ENCODE measurements around the gene LGALS8.

LGALS8 gene

DNA sequence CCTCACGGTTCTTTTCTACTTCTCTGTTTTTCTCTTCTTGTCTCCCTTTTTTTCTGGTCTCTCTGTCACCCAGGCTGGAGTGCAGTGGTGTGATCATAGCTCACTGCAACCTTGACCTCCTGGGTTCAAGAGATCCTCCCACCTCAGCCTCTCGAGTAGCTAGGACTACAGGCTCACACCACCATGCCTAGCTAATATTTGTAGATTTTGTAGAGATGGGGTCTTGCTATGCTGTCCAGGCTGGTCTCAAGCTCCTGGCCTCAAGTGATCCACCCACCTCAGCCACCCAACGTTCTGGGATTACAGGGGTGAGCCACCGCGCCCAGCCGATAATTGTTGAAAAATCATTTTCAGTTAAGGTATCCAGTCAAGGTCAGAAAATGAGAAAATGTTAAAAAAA, 25.9 kb upstream of the LGALS8 start:
- Histone ChIP-seq H3K14ac (ENCODE audit: low read length) (no peak overlapping the region), H3K4me2 (ENCODE audit: insufficient read depth, low read length, poor library complexity, severe bottlenecking) (no peak overlapping the region), H3K27ac (replicated peaks; ENCODE audit: low read length) (no peak overlapping the region), H3K9me3 (replicated peaks in 1 of 2; ENCODE audit: control insufficient read depth in 2 of 2, insufficient read depth in 1 of 2, low read depth in 1 of 2, low read length in 2 of 2) (no peaks in the 10 kb centered on the region), H2BK5ac (ENCODE audit: low read length) (no peak overlapping the region), H2AK5ac (ENCODE audit: low read depth, low read length) (no peak overlapping the region), H3K18ac (ENCODE audit: low read length) (no peak overlapping the region), H3K27me3 (ENCODE audit: control insufficient read depth in 3 of 3, insufficient read depth in 3 of 3, low read depth in 1 of 3, low read length in 3 of 3) (no peaks in the 10 kb centered on the region), H3K4me1 (ENCODE audit: control insufficient read depth in 2 of 2, insufficient read depth in 1 of 2, low read depth in 1 of 2, low read length in 2 of 2) (peaks cover 0 to 6% of the 10 kb centered on the region in 2 donors), H4K8ac (ENCODE audit: low read depth, low read length) (no peak overlapping the region), H3K4me3 (ENCODE audit: low read length in 2 of 2) (no peak overlapping the region), H3K36me3 (replicated peaks in 1 of 2; ENCODE audit: control insufficient read depth in 2 of 2, insufficient read depth in 2 of 2, low read length in 2 of 2) (no peaks in the 10 kb centered on the region), H4K91ac (ENCODE audit: low read depth, low read length, poor library complexity) (no peak overlapping the region), H3K4ac (ENCODE audit: low read length) (no peak overlapping the region), H2BK15ac (ENCODE audit: low read length) (no peak overlapping the region), H3K23ac (ENCODE audit: low read depth, low read length, poor library complexity) (no peak overlapping the region), H2BK120ac (ENCODE audit: low read depth, low read length) (no peak overlapping the region), H3K9ac (ENCODE audit: low read depth, low read length, poor library complexity) (no peak overlapping the region), H2AFZ (ENCODE audit: low read length) (no peak overlapping the region), H3K79me1 (ENCODE audit: low read depth, low read length) (no peaks in the 10 kb centered on the region), H2BK12ac (ENCODE audit: low read length) (no peak overlapping the region)
- no peak for DNase-seq (ENCODE audit: low spot score)
- WGBS, 2 donors (ENCODE audit: extremely low coverage in 2 of 2, insufficient read length in 2 of 2, insufficient replicate concordance in 1 of 2) = no CpG with 5 or more reads among the region's 6 CpGs

DNA sequence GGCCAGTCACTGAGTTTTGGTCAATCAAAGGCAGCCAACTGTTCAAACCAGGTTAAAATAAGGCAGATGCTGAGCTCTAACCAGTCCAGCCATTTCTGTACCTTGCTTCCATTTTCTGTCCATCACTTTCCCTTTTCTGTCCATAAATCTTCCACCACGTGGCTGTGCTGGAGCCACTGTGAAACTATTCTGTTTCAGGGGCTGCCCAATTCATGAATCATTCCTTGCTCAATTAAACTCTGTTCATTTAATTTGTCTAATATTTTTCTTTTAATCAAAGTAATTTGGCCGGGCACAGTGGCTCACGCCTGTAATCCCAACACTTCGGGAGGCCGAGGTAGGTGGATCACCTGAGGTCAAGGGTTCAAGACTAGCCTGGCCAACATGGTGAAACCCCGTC, 22.7 kb upstream of the LGALS8 start:
- no peak for DNase-seq (ENCODE audit: low spot score)
- H3K4me1 ChIP-seq (ENCODE audit: control insufficient read depth in 2 of 2, insufficient read depth in 1 of 2, low read depth in 1 of 2, low read length in 2 of 2) = no peaks in the 10 kb centered on the region

DNA sequence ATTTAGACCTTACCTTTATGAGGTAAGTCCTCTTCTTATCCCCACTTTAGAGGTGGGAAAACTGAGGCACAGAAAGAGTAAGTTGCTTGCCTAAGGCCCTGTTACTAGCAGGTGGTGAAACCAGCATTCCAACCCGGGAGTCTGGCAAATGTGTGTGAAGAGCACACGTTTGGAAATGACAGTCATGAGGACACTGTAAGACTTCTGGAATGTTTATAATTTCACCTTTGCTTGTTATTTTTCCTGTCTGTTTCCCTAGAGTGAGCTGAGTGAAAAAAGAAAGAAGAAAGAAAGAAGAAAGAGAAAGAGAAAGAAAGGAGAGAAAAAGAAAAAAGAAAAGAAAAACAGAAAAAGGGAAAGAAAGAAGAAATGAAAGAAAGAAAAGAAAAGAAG, 21.2 kb upstream of the LGALS8 start:
- Histone ChIP-seq H3K4me2 (ENCODE audit: insufficient read depth, low read length, poor library complexity, severe bottlenecking) (no peak overlapping the region), H4K8ac (ENCODE audit: low read depth, low read length) (no peak overlapping the region)

More for the DNA sequence above, 22.7 kb upstream of the LGALS8 start:
- Histone ChIP-seq H3K27ac (replicated peaks; ENCODE audit: low read length) (no peak overlapping the region), H2BK120ac (ENCODE audit: low read depth, low read length) (no peak overlapping the region), H4K8ac (ENCODE audit: low read depth, low read length) (no peak overlapping the region), H2AK5ac (ENCODE audit: low read depth, low read length) (no peak overlapping the region), H3K27me3 (ENCODE audit: control insufficient read depth in 3 of 3, insufficient read depth in 3 of 3, low read depth in 1 of 3, low read length in 3 of 3) (no peaks in the 10 kb centered on the region), H3K4me2 (ENCODE audit: insufficient read depth, low read length, poor library complexity, severe bottlenecking) (no peak overlapping the region), H3K4ac (ENCODE audit: low read length) (no peak overlapping the region), H2BK15ac (ENCODE audit: low read length) (no peak overlapping the region), H2AFZ (ENCODE audit: low read length) (no peak overlapping the region), H4K91ac (ENCODE audit: low read depth, low read length, poor library complexity) (no peak overlapping the region), H3K79me1 (ENCODE audit: low read depth, low read length) (no peaks in the 10 kb centered on the region), H3K23ac (ENCODE audit: low read depth, low read length, poor library complexity) (no peak overlapping the region), H3K36me3 (replicated peaks in 1 of 2; ENCODE audit: control insufficient read depth in 2 of 2, insufficient read depth in 2 of 2, low read length in 2 of 2) (no peaks in the 10 kb centered on the region), H3K18ac (ENCODE audit: low read length) (no peak overlapping the region), H2BK12ac (ENCODE audit: low read length) (no peak overlapping the region), H3K14ac (ENCODE audit: low read length) (no peak overlapping the region), H2BK5ac (ENCODE audit: low read length) (no peak overlapping the region), H3K9me3 (replicated peaks in 1 of 2; ENCODE audit: control insufficient read depth in 2 of 2, insufficient read depth in 1 of 2, low read depth in 1 of 2, low read length in 2 of 2) (no peaks in the 10 kb centered on the region), H3K9ac (ENCODE audit: low read depth, low read length, poor library complexity) (no peak overlapping the region), H3K4me3 (ENCODE audit: low read length in 2 of 2) (no peak overlapping the region)
- no CpG with 5 or more reads among the region's 6 CpGs for WGBS, 2 donors (ENCODE audit: extremely low coverage in 2 of 2, insufficient read length in 2 of 2, insufficient replicate concordance in 1 of 2)

DNA sequence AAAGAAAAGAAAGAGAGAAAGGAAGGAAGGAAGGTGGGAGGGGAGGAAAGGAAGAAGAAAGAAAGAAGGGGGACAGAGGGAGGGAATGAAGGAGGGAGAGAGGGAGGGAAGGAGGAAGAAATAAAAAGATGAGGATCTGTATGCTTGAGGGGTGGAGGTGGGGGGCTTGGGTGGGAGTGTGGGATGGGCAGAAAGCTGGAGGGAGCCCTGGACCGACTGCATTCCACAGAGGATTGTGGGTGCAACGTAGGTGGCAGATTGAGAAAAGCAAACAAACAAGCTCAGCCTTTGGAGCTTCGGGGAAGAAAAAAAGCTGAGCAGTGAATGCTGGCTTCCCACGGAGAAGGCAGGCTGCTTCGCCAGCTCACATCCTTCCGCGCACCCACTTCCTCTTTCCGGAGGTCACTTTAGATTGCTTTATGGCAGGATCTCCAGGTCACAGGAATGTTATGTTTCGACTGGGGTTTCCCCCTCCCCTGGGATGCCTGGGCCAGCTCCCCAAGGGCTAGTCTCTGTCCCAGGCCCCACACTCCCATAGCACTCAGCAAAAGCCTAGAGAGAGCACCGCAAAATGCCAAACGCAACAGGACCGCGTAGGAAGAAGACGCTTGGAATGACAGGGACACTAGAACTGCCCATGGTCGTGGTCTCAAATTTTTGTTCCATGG, 20.7 kb upstream of the LGALS8 start:
- H3K4me1 ChIP-seq (ENCODE audit: control insufficient read depth in 2 of 2, insufficient read depth in 1 of 2, low read depth in 1 of 2, low read length in 2 of 2) = no peaks in the 10 kb centered on the region
- H2AK5ac ChIP-seq (ENCODE audit: low read depth, low read length) = no peak overlapping the region
- H4K8ac ChIP-seq (ENCODE audit: low read depth, low read length) = no peak overlapping the region
- H2BK12ac ChIP-seq (ENCODE audit: low read length) = no peak overlapping the region
- peak overlapping the region; percentile 31 for H3K18ac ChIP-seq (ENCODE audit: low read length)
- peak overlapping the region; percentile 66 for H3K4me2 ChIP-seq (ENCODE audit: insufficient read depth, low read length, poor library complexity, severe bottlenecking)
- WGBS, 2 donors (ENCODE audit: extremely low coverage in 2 of 2, insufficient read length in 2 of 2, insufficient replicate concordance in 1 of 2) = no CpG with 5 or more reads among the region's 15 CpGs
- no peak overlapping the region for H3K9ac ChIP-seq (ENCODE audit: low read depth, low read length, poor library complexity)
- no peaks in the 10 kb centered on the region for H3K79me1 ChIP-seq (ENCODE audit: low read depth, low read length)
- no peak overlapping the region for H3K4ac ChIP-seq (ENCODE audit: low read length)
- no peaks in the 10 kb centered on the region for H3K27me3 ChIP-seq (ENCODE audit: control insufficient read depth in 3 of 3, insufficient read depth in 3 of 3, low read depth in 1 of 3, low read length in 3 of 3)
- H2BK15ac ChIP-seq (ENCODE audit: low read length) = no peak overlapping the region
- H3K27ac ChIP-seq (replicated peaks; ENCODE audit: low read length) = peak overlapping the region; percentile 60
- no peak overlapping the region for H2BK5ac ChIP-seq (ENCODE audit: low read length)
- H2AFZ ChIP-seq (ENCODE audit: low read length) = peak overlapping the region; percentile 85
- no peak overlapping the region for H2BK120ac ChIP-seq (ENCODE audit: low read depth, low read length)
- no peaks in the 10 kb centered on the region for H3K36me3 ChIP-seq (replicated peaks in 1 of 2; ENCODE audit: control insufficient read depth in 2 of 2, insufficient read depth in 2 of 2, low read length in 2 of 2)
- no peak overlapping the region for H4K91ac ChIP-seq (ENCODE audit: low read depth, low read length, poor library complexity)
- no peak overlapping the region for H3K23ac ChIP-seq (ENCODE audit: low read depth, low read length, poor library complexity)
- peak overlapping the region in 1 of 2 donors; percentile 23 for H3K4me3 ChIP-seq (ENCODE audit: low read length in 2 of 2)
- DNase-seq (ENCODE audit: low spot score) = peak; percentile 57
- H3K14ac ChIP-seq (ENCODE audit: low read length) = no peak overlapping the region
- H3K9me3 ChIP-seq (replicated peaks in 1 of 2; ENCODE audit: control insufficient read depth in 2 of 2, insufficient read depth in 1 of 2, low read depth in 1 of 2, low read length in 2 of 2) = no peaks in the 10 kb centered on the region

More for the DNA sequence above, 21.2 kb upstream of the LGALS8 start:
- no peak overlapping the region for H2AK5ac ChIP-seq (ENCODE audit: low read depth, low read length)
- H3K4me3 ChIP-seq (ENCODE audit: low read length in 2 of 2) = no peak overlapping the region
- H2BK120ac ChIP-seq (ENCODE audit: low read depth, low read length) = no peak overlapping the region
- no peaks in the 10 kb centered on the region for H3K36me3 ChIP-seq (replicated peaks in 1 of 2; ENCODE audit: control insufficient read depth in 2 of 2, insufficient read depth in 2 of 2, low read length in 2 of 2)
- no peaks in the 10 kb centered on the region for H3K79me1 ChIP-seq (ENCODE audit: low read depth, low read length)
- H2BK5ac ChIP-seq (ENCODE audit: low read length) = no peak overlapping the region
- H3K4ac ChIP-seq (ENCODE audit: low read length) = no peak overlapping the region
- peak overlapping the region; percentile 85 for H2AFZ ChIP-seq (ENCODE audit: low read length)
- H3K4me1 ChIP-seq (ENCODE audit: control insufficient read depth in 2 of 2, insufficient read depth in 1 of 2, low read depth in 1 of 2, low read length in 2 of 2) = no peaks in the 10 kb centered on the region
- H3K9me3 ChIP-seq (replicated peaks in 1 of 2; ENCODE audit: control insufficient read depth in 2 of 2, insufficient read depth in 1 of 2, low read depth in 1 of 2, low read length in 2 of 2) = no peaks in the 10 kb centered on the region
- H4K91ac ChIP-seq (ENCODE audit: low read depth, low read length, poor library complexity) = no peak overlapping the region
- no peak overlapping the region for H3K9ac ChIP-seq (ENCODE audit: low read depth, low read length, poor library complexity)
- H3K27ac ChIP-seq (replicated peaks; ENCODE audit: low read length) = no peak overlapping the region
- H2BK15ac ChIP-seq (ENCODE audit: low read length) = no peak overlapping the region
- no peak for DNase-seq (ENCODE audit: low spot score)
- WGBS, 2 donors (ENCODE audit: extremely low coverage in 2 of 2, insufficient read length in 2 of 2, insufficient replicate concordance in 1 of 2) = no CpG with 5 or more reads among the region's 2 CpGs
- H3K27me3 ChIP-seq (ENCODE audit: control insufficient read depth in 3 of 3, insufficient read depth in 3 of 3, low read depth in 1 of 3, low read length in 3 of 3) = no peaks in the 10 kb centered on the region
- no peak overlapping the region for H2BK12ac ChIP-seq (ENCODE audit: low read length)
- H3K14ac ChIP-seq (ENCODE audit: low read length) = no peak overlapping the region
- no peak overlapping the region for H3K23ac ChIP-seq (ENCODE audit: low read depth, low read length, poor library complexity)
- H3K18ac ChIP-seq (ENCODE audit: low read length) = no peak overlapping the region
